GM18499 (cell line): ENCODE measurements around the gene KATNB1.
A peak's percentile ranks its signal among the peaks of the same experiment; 100 is the strongest.

Experiments used
- ATAC-seq: cut with Tn5 transposase; IDR thresholded peaks from one replicate; pipeline ENCODE4 v1.9.1; 2021; ENCODE audit warnings: moderate number of reproducible peaks; ENCODE audit not compliant: insufficient read depth, unreplicated experiment

KATNB1 gene, protein sequence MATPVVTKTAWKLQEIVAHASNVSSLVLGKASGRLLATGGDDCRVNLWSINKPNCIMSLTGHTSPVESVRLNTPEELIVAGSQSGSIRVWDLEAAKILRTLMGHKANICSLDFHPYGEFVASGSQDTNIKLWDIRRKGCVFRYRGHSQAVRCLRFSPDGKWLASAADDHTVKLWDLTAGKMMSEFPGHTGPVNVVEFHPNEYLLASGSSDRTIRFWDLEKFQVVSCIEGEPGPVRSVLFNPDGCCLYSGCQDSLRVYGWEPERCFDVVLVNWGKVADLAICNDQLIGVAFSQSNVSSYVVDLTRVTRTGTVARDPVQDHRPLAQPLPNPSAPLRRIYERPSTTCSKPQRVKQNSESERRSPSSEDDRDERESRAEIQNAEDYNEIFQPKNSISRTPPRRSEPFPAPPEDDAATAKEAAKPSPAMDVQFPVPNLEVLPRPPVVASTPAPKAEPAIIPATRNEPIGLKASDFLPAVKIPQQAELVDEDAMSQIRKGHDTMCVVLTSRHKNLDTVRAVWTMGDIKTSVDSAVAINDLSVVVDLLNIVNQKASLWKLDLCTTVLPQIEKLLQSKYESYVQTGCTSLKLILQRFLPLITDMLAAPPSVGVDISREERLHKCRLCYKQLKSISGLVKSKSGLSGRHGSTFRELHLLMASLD

DNA sequence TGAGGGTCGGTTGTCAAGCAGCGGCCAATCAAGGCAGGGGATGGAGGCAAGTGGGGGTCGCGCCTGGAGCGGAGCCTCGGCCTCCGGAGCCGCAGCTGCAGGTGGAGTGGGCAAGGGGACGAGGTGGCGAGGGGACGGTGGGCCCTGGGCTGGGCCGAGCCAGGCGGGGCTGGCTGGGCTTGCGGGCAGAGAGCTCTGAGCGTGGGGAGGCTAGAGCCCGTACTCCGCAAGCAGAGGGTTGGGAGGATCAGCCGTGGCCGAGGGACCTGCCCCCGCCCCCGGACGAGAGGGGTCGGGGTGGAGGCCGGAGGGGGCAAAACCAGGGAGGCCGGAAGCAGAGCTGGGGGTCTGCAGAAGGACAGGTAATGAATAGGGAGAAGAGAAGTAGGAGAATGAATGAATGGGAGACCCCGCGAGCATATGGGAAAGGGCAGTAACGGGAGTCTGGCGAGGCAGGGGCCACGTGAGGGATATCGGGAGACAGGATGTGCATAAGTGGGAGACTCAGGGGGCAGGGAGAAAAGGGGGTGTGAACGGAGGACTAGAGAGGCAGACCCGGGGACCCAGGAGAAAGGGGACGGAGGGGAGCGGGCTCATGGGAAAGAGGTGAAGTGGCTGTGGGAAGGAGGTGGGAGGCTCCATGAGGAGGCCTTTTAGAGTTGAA is at the start of gene KATNB1:
Gene KATNB1 (plus strand): TSS at position 16 of the 664 bp plus-strand sequence. CDS start 1,474 bp downstream, outside the sequence.
- no peak for ATAC-seq

DNA sequence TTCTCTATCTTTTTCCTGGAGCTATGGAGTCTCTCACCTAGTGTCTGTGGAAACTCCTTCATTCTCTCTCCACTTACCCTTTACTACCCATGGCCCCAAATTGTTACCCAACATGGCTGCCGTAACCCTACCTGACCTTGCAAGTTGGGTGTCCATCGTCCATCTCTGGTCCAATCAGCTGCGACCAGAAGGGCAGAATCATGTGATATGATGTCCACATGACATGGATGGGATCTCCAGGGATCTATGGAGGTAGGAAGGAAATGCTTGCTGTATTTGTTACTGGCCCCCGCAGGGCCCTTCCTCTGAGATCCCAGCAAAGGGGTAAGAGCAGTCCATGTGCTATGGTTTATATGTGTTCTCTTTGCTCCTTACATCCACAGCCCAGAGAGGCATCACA is 49.0 kb upstream of the KATNB1 start:
- ATAC-seq, result no peak

DNA sequence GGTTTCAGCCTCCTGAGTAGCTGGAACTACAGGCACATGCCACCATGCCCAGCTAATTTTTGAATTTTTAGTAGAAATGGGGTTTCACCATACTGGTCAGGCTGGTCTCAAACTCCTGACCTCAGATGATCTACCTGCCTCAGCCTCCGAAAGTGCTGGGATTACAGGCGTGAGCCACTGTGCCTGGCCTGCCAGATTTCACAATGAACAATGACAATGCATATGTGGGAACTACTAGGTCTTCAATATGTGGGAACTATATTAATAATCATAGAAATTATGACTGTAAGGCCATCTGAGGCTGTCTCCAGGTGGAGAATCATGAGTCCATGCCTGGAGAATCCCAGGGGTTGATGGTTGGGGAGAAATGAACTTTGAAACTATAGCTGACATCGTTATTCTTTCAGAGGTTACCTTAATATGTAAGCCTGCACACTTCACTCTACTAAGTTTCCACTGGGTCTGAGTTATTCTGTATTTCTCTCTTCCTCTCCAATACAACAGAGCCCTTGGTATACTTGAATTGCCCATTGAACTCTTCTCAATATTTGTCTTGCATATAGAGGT is 48.1 kb upstream of the KATNB1 start:
- no peak for ATAC-seq

DNA sequence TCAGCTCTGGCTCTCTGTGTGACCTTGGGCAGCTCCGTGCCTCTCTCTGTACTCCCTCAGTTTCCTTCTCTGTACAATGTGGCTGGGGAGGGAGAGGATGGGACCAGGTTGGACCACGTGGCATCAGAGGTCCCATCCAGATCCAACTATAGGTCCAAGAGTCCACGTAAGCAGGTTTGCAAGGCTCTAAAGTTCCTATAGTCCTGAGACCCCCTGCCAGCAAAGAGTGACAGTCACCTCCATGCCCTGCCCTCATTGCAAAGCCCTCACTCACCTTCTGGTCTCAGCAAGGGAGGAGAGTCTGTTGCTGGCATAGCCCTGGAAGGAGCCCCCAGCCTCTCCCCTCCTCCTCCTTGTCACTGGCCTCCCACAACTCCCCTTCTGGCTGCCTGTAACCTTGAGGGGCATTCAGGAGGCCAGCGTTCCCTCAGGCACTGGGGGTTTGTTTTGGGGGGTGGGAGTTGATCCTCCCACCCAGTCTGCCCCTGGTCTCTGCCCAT is 47.0 kb upstream of the KATNB1 start:
- no peak for ATAC-seq

DNA sequence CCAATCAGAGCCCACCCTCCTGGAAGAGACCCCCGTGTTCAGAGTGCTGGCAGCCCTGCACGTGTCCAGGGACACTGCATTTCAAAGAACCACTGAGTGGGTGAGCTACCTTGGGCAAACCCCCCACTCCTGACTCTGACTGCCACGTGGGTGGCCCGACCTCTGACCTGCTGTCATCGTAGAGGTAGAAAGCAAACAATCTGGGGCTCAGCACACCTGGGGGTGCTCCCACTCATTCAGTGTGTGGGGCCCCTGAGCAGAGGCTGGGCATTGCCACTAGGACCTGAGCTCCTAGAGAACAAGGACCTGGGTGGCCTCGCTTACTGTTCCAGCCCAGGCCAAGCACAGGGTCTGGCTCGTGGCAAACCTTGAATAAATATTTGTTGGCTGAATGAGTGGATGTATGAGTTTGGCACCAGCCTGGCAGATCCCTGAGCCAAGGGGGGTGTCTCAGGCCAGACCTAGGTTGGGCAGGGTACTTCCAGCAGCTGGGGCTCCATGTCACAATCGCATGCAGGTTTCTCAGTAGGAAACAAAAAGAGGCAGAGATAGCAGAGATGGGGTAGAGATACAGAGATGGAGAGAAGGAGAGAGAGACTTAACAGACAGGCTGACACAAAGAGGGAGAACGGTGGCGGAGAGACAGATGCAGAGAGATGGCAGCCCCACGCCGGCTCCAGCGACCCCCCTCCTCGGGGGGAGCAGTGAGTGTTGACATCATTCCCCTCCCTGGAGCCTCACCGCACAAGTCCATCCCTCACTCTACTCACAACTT is 46.4 kb upstream of the KATNB1 start:
- no peak for ATAC-seq

DNA sequence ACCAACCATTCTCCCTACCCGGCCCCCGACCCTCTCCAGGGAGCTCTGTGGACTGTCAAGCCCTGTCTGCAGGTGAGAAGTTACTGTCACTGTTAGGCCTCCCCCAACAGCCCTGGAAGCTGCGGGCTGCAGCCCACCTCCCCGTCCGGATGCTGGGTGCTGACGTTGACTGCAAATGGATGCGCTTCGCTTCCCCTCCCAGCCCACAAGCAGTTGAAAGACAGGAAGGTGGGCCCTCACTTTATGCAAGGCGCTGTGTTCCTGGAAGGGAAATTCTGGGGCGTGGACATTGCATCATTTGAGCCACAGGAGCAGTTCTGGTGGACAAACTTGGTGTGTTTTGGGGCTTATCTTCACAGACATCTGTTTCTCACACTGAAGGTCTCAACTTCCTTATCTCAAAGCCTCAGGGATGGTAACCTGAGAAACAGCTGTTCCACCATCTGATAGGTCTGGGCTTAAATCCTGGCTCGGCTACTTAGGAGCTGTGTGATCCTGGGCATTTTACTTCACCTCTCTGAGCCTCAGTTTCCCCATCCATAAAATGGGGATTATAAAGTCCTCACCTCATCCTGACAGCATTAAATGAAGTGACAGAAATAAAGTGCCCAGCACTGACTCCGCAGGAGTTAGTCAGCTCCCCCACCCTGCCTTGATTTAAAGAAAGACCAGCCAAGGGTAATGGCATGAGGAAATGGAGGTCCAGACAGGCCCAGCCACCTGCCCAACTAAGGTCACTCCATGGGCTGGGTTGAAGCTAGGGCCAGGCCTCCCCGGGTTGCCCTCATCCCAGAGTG is 45.6 kb upstream of the KATNB1 start:
- peak; percentile 47 for ATAC-seq

DNA sequence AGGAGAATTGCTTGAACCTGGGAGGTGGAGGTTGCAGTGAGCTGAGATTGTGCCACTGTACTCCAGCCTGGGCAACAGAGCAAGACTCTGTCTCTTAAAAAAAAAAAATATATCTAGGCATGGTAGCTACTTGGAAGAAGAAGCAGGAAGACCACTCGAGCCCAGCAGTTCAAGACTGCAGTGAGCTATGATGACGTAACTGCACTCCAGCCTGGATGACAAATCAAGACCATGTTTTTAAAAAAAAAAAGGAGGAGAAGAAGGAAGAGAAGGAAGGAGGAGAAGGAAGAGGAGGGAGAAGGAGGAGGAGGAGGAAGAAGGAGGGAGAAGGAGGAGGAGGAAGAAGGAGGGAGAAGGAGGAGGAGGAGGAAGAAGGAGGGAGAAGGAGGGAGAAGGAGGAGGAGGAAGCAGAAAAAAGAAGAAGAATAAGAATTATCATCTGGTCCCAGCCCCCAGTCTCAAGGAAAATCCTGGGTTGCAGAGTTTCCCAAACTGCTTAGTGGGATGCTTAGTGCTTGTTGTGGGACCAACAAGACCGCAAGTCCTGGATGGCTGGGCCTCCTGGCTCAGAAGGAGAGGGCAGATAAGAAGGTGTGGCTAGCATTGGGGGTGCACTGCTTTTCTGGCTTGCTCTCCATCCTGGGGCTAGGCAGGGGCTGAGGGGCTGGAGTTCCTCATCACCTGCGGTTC is 44.6 kb upstream of the KATNB1 start:
- no peak for ATAC-seq

DNA sequence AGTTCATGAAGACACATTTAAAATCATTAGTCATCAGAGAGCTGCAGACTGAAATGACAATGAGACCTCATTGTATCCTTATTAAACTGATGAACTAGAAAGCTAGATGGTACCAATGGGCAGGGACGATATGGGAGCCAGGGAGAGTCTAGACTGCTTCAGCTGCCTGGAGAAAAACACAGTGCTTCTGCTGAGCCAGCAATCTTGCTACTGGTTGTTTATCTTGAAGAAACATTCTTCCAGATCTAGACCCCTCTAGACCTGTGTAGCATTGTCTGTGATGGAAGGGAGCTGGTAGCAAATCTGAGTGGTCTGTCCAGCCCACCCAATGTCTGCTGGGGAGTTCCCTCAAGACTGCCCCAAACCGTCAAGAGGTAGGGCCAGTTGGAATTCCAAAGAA is 42.9 kb upstream of the KATNB1 start:
- no peak for ATAC-seq

DNA sequence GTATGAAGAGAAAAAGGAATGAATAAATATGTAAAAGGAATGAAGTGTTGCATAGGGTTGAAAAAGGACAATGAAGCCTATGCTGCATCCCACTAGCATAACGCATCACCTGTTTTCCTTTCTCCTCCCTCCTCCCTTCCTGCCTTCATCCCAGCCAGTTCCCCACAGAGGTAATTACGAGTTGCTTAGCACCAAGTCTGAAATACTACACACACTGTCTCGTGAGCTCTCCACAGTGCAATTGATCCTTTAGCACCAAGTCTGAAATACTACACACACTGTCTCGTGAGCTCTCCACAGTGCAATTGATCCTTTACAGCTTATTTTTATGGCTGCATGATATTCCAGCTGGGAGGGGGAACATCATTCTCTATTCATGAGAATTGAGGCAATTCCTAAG is 42.0 kb upstream of the KATNB1 start:
- no peak for ATAC-seq

DNA sequence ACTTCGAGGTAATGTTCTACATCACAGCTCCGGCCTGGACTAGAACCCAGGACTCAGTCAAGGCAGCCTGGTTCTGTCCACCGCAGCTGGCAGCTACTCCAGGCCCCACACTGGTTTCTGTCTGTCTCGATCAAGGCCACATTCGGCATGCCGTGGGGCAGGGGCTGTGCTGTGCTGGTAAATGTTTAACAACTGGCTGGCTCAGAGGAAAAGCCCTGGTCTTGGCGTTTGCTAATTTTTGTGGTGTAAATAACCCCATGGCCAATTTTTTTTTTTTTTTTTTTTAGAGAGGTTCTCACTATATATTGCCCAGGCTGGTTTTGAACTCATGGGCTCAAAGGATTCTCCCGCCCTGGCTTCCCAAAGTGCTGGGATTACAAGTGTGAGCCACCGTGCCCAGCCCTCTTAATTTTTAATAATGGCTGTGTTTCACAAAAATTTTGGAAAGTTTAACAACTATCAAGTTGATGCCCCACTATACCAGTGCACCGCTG is 41.3 kb upstream of the KATNB1 start:
- no peak for ATAC-seq

DNA sequence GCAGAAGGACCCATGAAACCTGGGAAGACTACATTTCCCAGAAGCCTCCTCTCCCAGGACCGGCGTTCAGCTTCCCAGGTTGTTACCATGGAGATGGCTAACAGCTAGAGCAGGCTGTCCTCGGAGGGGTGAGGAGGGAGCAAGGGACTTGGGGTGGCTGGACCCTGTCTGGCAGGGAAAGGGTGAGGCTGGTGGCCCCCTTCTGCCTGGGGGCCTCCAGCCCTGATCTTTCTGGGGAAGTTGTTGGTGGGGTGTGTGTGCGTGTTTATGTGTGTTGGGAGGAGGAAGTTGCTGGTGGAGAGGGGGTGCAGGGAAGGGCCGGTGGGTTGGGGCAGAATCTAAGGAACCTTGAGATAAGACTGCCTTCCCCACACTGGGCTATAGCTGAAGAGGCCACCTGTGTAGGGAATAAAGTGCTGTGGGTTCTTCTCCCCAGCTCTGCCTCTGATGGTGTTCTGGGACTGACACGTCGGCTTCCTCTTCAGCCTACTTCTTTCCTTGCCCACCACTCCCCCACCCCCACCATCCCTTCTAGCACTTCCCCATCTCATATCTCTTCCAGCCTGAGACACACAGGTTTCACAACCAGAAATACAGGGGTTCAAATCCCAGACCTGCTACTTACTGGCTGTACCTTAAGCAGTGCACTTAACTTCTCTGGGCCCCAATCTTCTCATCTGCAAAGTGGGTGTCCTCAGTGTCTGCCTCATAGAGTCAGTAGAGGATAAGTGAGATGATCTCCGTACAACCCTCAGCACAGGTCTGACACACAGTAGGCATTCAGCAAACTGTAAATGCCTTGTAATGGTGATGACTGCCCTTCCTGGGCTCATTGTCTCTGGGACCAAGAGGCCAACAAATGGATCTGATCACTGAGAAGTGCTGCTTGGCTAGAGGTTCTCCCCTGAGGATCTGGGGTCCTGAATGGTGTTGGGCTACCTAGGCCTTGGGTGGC is 40.6 kb upstream of the KATNB1 start, which contains the start of gene DRC7:
Gene DRC7 (plus strand): TSS at position 82 of the 955 bp plus-strand sequence. CDS start 3,144 bp downstream, outside the sequence.
- ATAC-seq, result no peak

DNA sequence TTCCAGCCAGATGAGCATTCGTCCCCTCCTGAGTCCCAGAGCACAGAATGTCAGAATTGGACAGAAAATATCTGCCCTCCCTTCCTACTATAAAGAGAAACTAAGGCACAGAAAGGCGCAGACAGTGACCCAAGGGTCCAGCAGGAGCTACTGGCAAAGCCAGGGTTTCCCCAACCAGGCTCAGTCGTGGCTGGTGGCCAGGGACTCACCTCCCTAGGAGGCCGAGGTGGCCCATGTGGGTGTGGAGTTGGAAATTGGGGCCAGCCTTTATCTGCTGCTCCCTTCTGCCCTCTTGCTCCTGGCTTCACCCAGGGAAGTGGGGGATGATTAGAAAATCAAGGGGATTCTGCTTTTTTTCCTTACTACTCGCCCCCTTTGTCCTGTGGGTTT is 39.9 kb upstream of the KATNB1 start:
- ATAC-seq, result no peak

DNA sequence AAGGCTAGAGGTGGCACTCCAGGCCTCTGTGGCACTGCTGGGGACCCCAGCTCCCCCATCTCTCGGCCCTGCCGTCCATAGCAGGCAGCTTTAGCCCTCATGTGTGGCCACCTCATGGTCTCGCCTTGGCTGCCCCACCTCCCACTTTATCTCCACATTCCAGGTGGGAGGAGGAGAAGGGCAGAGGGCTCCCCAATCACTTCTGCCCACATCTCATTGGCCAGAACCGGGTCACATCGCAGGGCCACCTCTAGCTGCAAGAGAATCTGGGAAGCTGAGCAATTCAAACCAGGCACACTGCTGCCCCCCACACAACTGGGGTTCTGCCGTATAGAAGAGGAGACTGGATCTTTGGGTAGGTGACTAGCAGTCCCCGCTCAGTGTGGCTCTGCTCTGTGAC is 39.3 kb upstream of the KATNB1 start:
- ATAC-seq, result no peak

DNA sequence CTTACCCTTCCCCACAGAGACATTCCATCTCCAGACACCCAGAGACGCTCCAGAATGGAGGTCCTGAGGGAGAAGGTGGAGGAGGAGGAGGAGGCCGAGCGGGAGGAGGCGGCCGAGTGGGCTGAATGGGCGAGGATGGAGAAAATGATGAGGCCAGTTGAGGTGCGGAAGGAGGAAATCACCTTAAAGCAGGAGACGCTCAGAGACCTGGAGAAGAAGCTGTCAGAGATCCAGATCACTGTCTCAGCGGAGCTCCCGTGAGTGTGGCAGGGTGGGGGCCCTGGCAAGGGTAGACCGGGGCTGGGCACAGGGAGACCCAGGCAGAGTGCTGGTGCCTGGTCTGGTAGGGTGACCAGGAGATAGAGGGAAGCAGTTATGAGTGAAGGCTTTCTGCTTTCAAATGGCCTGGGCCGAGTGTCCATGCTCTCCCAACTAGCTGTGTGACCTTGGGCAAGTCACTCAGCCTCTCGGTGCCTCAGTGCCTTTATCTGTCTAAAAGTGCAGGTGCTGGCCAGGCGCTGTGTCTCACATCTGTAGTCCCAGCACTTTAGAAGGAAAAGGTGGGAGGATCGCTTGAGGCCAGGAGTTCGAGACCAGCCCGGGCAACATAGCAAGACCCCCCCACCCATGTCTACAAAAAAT is 37.6 kb upstream of the KATNB1 start:
- ATAC-seq, result no peak

DNA sequence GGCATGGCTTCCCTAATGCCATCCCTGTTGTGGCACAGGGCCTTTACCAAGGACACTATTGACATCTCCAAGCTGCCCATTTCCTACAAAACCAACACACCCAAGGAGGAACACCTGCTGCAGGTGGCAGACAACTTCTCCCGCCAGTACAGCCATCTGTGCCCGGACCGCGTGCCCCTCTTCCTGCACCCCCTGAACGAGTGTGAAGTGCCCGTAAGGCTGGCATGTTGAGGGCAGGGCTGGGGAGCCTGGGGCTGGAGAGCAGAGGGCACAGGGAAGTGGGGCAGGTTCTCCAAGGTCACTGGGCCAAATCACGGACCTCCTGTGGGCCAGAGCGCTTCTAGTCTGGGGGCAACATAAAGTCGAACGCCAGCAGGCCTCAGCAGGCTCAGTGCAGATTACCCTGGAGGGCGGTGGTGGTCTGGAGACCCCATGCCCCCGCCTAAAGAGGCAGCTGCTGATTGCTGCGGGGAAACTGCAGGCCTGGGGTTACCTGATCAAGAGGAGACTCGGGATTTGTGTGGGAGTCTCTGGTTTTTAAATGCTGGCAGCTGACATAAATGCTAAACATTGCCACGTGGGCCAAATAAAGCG is 36.7 kb upstream of the KATNB1 start:
- ATAC-seq, result no peak

DNA sequence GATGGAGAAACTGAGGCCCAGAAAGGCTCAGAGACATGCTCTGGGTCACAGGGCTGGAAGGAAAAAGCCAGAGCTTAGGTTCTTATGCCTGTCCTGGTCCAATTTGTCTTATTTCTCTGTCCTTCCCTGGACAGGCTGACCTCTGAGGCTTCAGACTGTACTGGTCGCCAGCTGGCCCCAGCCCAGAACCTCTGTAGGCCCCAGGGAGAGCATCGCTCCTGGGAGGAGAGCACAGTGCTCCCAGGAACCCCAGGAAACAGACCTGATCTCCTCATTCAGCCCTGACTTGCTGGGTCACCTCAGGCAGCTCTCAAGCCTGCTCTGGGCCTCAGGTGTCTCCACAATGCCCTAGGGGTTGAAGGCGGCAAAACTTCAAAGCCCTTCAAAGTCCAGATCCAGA is 36.1 kb upstream of the KATNB1 start:
- no peak for ATAC-seq
